HepG2 (cell line): ENCODE data around the gene DPH6. TPM values are rescaled to one million over a fixed set of nuclear protein-coding genes. Genes with fewer than 3 reads are reported as not detected.

ENCODE experiments used
- ATAC-seq: fragments of 200-7000 bp; cut with Tn5 transposase; 3 replicates; pipeline ENCODE4 v1.9.1; 2020; ENCODE audit warnings: mild to moderate bottlenecking, moderate library complexity
- BruUV-seq: library from RNA; stranded (reverse); fragments of 400-500 nt; replicated peaks from 2 replicates; lab custom pipeline; 2021; lab: Mats Ljungman, UMichigan
- CTCF ChIA-PET: fragments of 300-600 bp; formaldehyde crosslinking; extraction: SDS; loops from one replicate; lab custom pipeline; 2021; ENCODE audit warnings: low total read pairs, inconsistent platforms, low intra/inter-chr PET ratio; lab: Yijun Ruan, JAX
- POLR2A ChIA-PET: fragments of 350-600 bp; sonication (Branson Sonifier 250); formaldehyde crosslinking; loops from one replicate; lab custom pipeline; 2020; ENCODE audit warnings: antibody characterized with exemption, inconsistent platforms; lab: Yijun Ruan, JAX
- DNase-seq: peaks from one replicate; pipeline ENCODE4 v3.0.0-alpha.2; 2015; ENCODE audit warnings: low spot score
- FAIRE-seq: peaks from 3 replicates; lab custom pipeline; 2011; peaks lifted over from hg19 to GRCh38; lab: Jason Lieb, UNC
- H2AFZ ChIP-seq: one replicate; pipeline ENCODE4 v1.6.1; 2011; ENCODE audit warnings: low read length, inconsistent platforms
- H3K27ac ChIP-seq: fragments of 300-600 bp; 3 replicates; pipeline ENCODE4 v1.8.0; 2011; ENCODE audit warnings: mixed run types, mild to moderate bottlenecking, mixed read lengths, low read length, inconsistent platforms; ENCODE audit not compliant: insufficient read depth; ENCODE audit errors: extremely low read length
- H3K27me3 ChIP-seq, 2 experiments: fragments of 200-600 bp in 1 of 2; 2 replicates in 1 of 2; 3 replicates in 1 of 2; pipeline versions ENCODE4 v1.6.0 to v1.8.0; 2011; ENCODE audit warnings: low read length in 2 of 2, mild to moderate bottlenecking in 2 of 2, moderate library complexity in 2 of 2, inconsistent platforms in 1 of 2; ENCODE audit not compliant: insufficient read depth in 2 of 2, control insufficient read depth in 1 of 2
- H3K36me3 ChIP-seq, 2 experiments: fragments of 200-600 bp in 1 of 2; replicated peaks in 1 of 2; 2 replicates in 1 of 2; 3 replicates in 1 of 2; pipeline versions ENCODE4 v1.5.1 to v1.8.0; 2011; ENCODE audit warnings: low read length in 2 of 2, inconsistent platforms in 1 of 2; ENCODE audit not compliant: insufficient read depth in 2 of 2, control insufficient read depth in 1 of 2
- H3K4me1 ChIP-seq: 2 replicates; pipeline ENCODE4 v1.5.1; 2012; ENCODE audit warnings: low read length, inconsistent platforms; ENCODE audit not compliant: insufficient read depth
- H3K4me2 ChIP-seq: 2 replicates; pipeline ENCODE4 v1.6.0; 2011; ENCODE audit warnings: low read depth, low read length, inconsistent platforms
- H3K4me3 ChIP-seq, 3 experiments: fragments of 200-600 bp in 1 of 3; sonication (generic), shearing (Covaris generic) in 1 of 3; replicated peaks in 1 of 3; 2 replicates each; pipeline ENCODE4 v1.5.1; 2011 to 2016; ENCODE audit warnings: low read length in 3 of 3, inconsistent platforms in 2 of 3, low read depth in 2 of 3, mild to moderate bottlenecking in 2 of 3, control low read depth in 1 of 3, mixed read lengths in 1 of 3; ENCODE audit not compliant: insufficient read depth in 1 of 3
- H3K79me2 ChIP-seq: one replicate; pipeline ENCODE4 v1.6.1; 2011; ENCODE audit warnings: low read length, inconsistent platforms; ENCODE audit not compliant: insufficient read depth
- H3K9ac ChIP-seq: 2 replicates; pipeline ENCODE4 v1.6.0; 2011; ENCODE audit warnings: mild to moderate bottlenecking, low read depth, low read length, inconsistent platforms; ENCODE audit not compliant: insufficient read depth
- H3K9me3 ChIP-seq: 2 replicates; pipeline ENCODE4 v1.5.1; 2012; ENCODE audit warnings: mild to moderate bottlenecking, low read length
- H4K20me1 ChIP-seq: 2 replicates; pipeline ENCODE4 v1.6.0; 2011; ENCODE audit warnings: inconsistent platforms, mild to moderate bottlenecking, low read length, moderate library complexity; ENCODE audit not compliant: insufficient read depth
- ARNT2 ChIP-seq: sonication (generic); formaldehyde crosslinking; IDR thresholded peaks from 2 replicates; pipeline ENCODE4 v1.8.0; 2022; ENCODE audit warnings: mild to moderate bottlenecking, low read depth, missing genetic modification reagents, moderate library complexity
- GRHL1 ChIP-seq: sonication (generic); formaldehyde crosslinking; conservative IDR thresholded peaks from 2 replicates; pipeline ENCODE4 v1.8.0; 2022; ENCODE audit warnings: missing genetic modification reagents
- MAFK ChIP-seq, 2 experiments: IDR thresholded peaks in 1 of 2; conservative IDR thresholded peaks in 1 of 2; 2 replicates each; pipeline ENCODE4 v1.6.1; 2011; ENCODE audit warnings: improper control_type of control experiment in 2 of 2, low read length in 2 of 2
- ZBTB46 ChIP-seq: sonication (generic); formaldehyde crosslinking; IDR thresholded peaks from 2 replicates; pipeline ENCODE4 v1.4.0; 2020; ENCODE audit warnings: mild to moderate bottlenecking, missing genetic modification reagents, borderline replicate concordance
- ZNF574 ChIP-seq: sonication (generic); formaldehyde crosslinking; IDR thresholded peaks from 2 replicates; pipeline ENCODE4 v1.4.0; 2020; ENCODE audit warnings: missing genetic modification reagents
- ZNF740 ChIP-seq: sonication (generic); formaldehyde crosslinking; IDR thresholded peaks from 2 replicates; pipeline ENCODE4 v1.4.0; 2020; ENCODE audit warnings: missing genetic modification reagents
- ZNF776 ChIP-seq: sonication (generic); formaldehyde crosslinking; IDR thresholded peaks from 2 replicates; pipeline ENCODE4 v1.4.0; 2020; ENCODE audit warnings: mild to moderate bottlenecking, missing genetic modification reagents
- WGBS: methylation state at CpG from one replicate; pipeline ENCODE4 v1.1.6; 2017; ENCODE audit warnings: low lambda C conversion rate; 5-methylcytosine and 5-hydroxymethylcytosine counted together
- in situ Hi-C: cut with HindIII; loops from 2 replicates; pipeline ENCODE4 v1.10.0; 2017; ENCODE audit warnings: low pct_unique_long_range_greater_than_20kb; ENCODE audit not compliant: extremely low pct_ligation_motif_present
- intact Hi-C: fragments of 100-400 bp; cut with micrococcal nuclease; formaldehyde crosslinking; loops from one replicate; pipeline ENCODE4 v1.10.0; 2022; ENCODE audit not compliant: unreplicated experiment
- polyA plus RNA-seq, 8 experiments: library from polyadenylated mRNA; depleted of rRNA in 3 of 8; stranded (reverse) in 7 of 8; unstranded in 1 of 8; fragments of >200 nt; fragmentation: Illumina TruSeq in 4 of 8; extraction: Trizol in 4 of 8; gene quantifications; 2 replicates each; pipeline versions ENCODE4 v1.2.1 to v1.2.3, GENCODE V29; 2011 to 2016; ENCODE audit warnings: low read depth in 4 of 8, missing spikeins in 1 of 8, mixed read lengths in 1 of 8; ENCODE audit not compliant: insufficient read depth in 1 of 8
- total RNA-seq, 5 experiments: library from RNA; depleted of rRNA; stranded (reverse); fragments of >200 nt; fragmentation: Illumina TruSeq; extraction: Trizol; gene quantifications; 2 replicates each; pipeline ENCODE4 v1.2.3, GENCODE V29; 2016; ENCODE audit warnings: low read depth in 1 of 5

Gene DPH6
- total and polyA plus RNA-seq, 2 of the 13 experiments (the other 11 are each of a cell fraction or from before 2014, with no cell fraction given) = 10.2 to 25.8 TPM

- FAIRE-seq = no peak
- whole genome bisulfite sequencing = 97% methylated on average over 2 of the region's 2 CpGs
- intact Hi-C loops = no loop called here
- H3K27ac ChIP-seq = no peak overlapping the region
- no TSS peak for BruUV-seq
- peaks cover 2% of the 10 kb centered on the region for H3K79me2 ChIP-seq
- H3K9ac ChIP-seq = no peak overlapping the region
- no peak for ATAC-seq
- in situ Hi-C loops = loop anchor here (25.0 kb wide), 1 partner anchor 1572 kb away; the partner anchor contains the start of gene MEIS2
- no peaks in the 10 kb centered on the region for H3K9me3 ChIP-seq
- no peak overlapping the region for H3K4me2 ChIP-seq
- no peaks in the 10 kb centered on the region for H4K20me1 ChIP-seq
- no peaks in the 10 kb centered on the region for H3K36me3 ChIP-seq
- peaks cover 21% of the 10 kb centered on the region for H3K4me1 ChIP-seq
- H2AFZ ChIP-seq = no peak overlapping the region
- H3K4me3 ChIP-seq = no peak overlapping the region
- no peak for DNase-seq
- POLR2A ChIA-PET = no interaction called here
- no peak for TF ChIP-seq ZBTB46 (CRISPR knock-in tag)
- TF ChIP-seq ZNF740 (CRISPR knock-in tag) = no peak
- TF ChIP-seq ARNT2 = no peak
- no peak for TF ChIP-seq ZNF776
- TF ChIP-seq GRHL1 (CRISPR knock-in tag) = no peak
- TF ChIP-seq MAFK (conservative IDR thresholded peaks at IDR 0.05 in 1 of 2, IDR thresholded peaks at IDR 0.05 in 1 of 2; ENCODE audit: low read length in 2 of 2) = no peak
- no peak for TF ChIP-seq ZNF574 (CRISPR knock-in tag)
- H3K27me3 ChIP-seq = no peaks in the 10 kb centered on the region; a peak in 1 of 5 replicates
- CTCF ChIA-PET = no interaction called here
Measured at GRCh38 chr15:35540021-35540420, 5.9 kb downstream of the DPH6 start.
